Epidermal melanocyte (primary cell): ENCODE data around the gene GABPB1.
A peak's percentile ranks its signal among the peaks of the same experiment; 100 is the strongest.

ENCODE experiments used
- DNase-seq: peaks from one replicate; pipeline ENCODE4 v3.0.0; 2011; ENCODE audit warnings: low spot score; ENCODE audit not compliant: insufficient read length

Gene GABPB1

DNA sequence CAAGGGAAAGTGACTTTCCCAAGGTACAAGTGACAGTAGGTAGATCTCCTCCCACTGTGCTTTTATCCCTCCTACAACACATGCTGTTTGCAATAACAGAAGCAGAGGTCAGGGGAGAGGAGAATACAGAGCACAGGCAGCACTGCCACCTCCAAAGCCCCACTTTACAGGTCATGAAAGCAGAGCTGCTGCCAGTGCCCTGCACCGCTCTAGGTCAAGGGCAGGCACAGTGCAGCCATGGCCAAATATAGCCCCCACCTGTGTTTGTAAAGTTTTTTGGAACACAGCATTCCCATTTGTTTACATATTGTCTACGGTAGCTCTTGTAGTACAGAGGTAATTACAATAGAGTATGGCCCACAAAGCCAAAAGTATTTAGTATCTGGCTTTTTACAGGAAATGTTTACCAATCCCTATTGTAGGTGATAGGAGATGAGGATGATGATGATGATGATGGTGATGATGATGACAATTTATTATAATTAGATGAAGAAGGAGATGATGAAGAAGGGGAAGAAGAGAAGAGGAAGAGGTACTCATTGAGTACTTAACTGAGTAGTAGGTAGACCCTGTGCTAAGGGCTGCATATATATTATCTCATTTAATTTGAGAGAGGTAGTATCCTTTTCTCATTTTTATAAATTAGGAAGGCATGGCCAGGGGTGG is 109.9 kb downstream of the GABPB1 start:
- DNase-seq = no peak

DNA sequence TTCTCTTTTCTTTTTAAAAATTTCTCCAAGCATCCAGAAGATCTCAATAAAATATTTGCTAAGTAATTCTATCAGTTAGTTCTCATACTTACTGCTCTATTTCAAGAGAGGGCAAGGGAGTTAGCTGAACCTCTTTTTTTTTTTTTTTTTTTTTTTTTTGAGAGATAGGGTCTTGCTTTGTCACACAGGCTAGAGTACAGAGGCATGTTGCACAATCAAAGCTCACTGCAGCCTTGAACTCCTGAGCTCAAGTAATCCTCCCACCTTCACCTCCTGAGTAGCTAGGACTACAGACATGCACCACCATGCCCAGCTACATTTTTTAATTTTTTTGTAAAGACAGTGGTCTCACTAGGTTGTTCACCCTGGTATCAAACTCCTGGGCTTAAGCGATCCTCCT is 110.8 kb downstream of the GABPB1 start:
- DNase-seq = no peak

DNA sequence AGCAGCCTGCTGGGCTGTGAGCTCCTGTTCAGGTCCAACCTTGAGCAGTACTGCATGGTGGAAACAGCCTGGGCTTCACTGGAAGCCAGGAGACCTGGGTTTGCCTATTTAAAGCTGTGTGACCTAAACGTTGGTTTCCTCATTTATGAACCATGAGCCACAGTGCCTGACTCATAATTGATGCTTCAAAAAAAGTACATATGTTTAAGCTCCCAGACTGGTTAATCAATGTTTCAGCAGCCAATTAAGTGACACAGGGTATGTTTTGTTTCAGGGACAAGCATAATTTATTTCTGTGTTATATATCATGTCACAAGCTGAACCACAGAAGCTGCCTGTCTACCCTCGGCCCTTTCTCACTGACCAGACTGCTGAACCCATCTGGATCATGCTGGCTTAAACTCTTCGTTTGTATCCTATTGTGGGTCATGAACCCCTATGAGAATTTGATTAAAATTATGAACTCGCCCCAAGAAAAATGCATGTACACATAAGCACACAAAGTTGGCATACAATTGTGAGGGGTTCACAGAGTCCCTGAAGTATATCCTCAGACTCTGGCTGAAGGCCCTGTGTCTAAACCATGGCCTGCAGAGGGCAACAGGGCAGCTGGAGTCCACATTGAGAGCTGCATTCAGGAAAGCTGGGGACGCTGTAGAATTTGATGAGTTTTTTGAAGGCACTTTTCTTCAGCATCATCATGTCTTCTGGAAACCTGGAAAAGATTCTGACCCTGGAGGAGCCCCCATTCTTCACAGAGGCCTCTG is 113.1 kb downstream of the GABPB1 start:
- DNase-seq = no peak

DNA sequence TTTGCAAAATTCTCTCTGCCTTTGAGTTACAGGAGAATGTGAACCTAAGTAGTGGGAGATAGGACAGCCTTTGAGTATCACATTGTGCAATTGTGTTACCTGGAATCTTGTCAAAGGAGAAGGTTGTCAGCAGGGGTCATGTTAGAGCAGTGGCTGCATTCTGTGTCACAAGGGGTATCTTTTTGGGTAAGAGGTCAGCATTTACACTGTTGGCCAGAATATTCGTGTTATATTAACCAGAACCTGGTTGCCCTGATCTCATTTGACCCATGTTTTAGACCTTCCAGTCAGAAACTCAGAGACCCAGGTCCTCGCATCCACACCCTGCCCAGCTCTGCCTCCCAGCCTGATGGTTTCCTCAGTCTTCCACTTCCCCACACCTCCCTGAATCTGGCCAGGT is 116.7 kb downstream of the GABPB1 start:
- no peak for DNase-seq

DNA sequence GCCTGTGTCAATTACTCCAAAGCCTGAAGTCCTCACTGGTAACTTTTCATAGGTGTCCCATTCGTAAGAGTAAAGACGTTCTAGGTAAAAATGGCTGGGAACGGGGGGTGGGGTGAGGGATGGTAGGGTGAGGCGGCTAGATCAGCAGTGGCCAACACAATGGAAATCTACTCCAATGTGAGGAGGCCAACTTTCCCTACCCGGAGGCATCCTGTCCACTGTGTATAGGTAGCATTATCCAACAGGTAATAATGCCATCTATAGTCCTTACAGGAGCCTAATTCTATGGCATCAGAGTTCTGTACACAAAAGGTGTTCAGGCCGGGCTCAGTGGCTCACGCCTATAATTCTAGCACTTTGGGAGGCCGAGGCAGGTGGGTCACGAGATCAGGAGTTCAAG is 118.6 kb downstream of the GABPB1 start:
- no peak for DNase-seq

DNA sequence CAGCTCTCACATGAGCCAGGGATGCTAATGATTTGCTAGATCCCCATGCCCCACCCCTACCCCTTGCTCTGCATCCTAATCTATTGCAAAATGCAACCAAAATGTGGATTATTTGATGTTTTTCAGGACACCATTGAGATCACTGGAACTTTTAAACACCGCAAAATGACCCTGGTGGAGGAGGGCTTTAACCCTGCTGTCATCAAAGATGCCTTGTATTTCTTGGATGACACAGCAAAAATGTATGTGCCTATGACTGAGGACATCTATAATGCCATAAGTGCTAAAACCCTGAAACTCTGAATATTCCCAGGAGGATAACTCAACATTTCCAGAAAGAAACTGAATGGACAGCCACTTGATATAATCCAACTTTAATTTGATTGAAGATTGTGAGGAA is 119.2 kb downstream of the GABPB1 start:
- DNase-seq = no peak

DNA sequence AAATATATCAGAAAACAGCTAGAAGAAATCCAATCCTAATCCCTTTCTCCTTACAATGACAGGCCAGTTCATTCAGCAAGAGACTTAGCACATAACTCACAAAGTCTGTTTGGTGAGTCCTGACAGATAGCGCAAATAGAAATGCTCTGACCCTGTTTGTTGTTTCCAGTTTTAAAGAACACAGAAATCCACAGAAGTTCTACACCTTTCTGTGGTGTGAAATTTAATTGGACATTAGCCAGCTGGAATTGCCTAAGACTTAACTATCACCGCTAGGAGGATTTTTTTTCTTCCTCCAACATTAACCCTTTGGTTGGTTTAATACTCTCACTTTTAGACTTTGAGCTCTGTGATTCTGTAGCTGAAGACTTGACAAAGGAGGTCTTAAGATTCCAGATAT is 120.2 kb downstream of the GABPB1 start:
- no peak for DNase-seq

DNA sequence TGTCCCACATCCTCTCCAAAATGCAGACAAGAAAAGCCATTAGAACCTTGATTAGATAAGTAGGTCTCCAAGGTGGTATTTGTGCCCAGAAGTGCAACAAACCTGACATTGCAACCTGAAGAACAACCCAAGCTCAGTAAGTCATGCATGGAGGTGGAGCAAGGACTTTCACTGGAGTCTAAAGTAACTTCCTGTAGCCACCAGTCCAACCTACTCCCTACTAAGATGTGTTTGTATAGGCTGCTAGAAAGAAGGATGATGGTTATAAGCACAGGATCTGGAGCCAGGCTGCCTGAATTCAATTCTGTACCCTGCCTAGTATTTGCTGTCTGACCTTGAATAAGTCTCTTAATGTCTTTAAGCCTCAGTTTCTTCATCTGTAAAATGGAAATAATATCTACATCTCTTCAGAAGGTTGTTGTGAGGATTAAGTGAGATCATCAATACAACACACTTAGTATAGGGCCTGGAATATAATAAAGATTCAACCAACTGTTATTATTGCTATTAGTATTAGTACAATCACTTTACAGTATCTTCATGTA is 121.7 kb downstream of the GABPB1 start:
- no peak for DNase-seq

DNA sequence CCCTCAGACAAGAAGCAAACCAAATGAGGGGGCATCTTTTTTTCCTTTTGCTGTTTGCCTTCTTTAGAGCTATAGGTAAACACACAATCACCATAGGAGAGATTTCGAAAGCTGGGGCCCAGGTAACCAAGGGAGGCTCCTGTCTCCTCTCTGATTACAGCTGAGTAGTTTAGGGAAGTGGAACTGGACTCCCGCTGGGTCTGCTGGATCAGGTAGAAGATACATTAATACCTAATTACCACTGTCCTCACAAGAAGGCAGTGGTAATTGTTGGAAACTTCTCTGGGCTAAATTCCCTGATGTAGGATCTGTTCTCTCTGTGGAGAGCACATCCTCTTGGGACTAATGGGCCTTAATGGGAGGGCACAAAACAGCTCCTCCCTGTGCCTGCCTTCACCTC is 122.2 kb downstream of the GABPB1 start:
- DNase-seq = no peak

DNA sequence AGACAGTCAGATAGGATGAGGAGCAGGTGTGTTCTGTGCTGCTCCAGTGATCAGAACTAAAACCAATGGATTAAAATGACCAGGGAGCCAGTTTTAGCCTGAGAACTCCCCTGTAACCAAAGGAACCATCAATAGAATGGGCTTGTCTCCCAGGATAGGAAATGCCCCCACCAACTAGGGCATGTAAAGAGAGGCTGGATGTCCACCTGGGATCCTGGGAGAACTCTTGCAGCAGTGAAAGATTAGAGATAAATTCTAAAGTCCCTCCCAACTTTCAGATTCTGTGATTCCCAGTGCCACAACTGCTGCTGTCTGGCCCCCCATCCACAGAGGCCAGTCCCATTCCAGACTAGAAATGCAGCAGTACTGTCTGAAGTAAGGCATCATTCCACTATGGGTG is 123.2 kb downstream of the GABPB1 start:
- no peak for DNase-seq

DNA sequence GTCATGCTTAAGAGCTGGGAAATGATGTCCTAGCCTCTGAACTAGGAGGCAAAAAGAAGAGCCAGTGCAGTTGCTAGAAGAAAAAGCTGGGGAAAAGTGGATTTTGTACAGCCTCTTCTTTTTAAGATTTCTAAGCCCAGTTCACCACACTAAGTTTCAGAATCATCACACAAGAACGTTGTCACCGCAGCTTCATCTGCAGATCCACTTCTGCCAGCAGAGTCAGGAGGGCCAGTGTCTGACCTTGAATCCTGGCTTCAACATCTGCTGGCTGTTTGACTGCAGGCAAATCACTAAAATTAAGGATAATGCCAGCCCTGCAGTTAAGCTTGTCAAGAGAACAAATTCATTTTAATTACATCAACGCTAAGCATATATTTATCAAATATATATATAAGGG is 125.7 kb downstream of the GABPB1 start:
- no peak for DNase-seq

DNA sequence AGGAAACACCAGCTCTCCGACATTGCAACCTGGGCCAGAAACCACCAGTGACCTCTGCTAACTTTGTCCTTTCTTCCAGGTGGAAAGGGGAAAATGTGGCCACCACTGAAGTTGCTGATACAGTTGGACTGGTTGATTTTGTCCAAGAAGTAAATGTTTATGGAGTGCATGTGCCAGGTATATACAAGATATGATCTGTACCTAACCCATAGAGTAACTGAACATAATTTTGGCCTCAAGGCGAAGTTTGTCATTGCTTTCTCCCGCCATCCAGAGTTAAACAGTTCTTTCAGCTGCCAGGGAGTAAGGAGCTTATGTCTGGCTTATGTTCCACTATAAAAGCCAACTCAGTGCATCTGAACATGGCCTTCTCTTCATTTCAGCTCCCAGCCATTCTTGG is 126.1 kb downstream of the GABPB1 start:
- no peak for DNase-seq

DNA sequence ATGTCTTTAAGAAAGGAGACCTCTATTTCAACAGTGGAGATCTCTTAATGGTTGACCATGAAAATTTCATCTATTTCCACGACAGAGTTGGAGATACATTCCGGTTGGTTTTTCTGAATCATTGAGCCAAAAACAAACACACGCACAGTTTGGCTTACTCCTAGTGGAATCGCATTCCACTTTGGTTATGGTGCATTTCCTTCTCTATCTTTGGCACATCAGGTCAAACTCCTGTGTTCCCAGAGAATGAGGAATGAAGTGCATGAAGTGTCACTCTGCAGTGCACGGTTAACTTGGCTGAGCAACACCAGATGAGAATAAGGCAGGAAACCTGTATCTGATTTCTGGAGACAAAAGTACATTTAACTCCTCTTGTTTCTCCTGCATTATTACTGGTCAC is 127.9 kb downstream of the GABPB1 start:
- peak; percentile 29 for DNase-seq

DNA sequence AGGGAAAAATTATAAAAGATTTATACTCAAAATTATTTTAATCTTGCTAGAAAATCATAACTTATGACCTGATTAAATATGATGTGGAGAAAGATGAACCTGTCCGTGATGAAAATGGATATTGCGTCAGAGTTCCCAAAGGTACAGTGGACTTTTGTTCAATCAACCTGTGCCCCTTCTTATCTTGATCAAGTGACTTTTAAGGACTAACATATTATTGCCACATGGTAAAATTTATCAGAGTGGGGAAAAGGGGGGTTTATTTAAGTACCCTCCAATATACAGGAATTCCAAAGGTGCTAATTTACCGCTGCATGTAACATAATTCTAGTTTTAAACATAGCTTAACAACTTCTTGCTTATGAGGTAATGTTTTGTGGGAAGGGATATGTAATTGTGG is 129.1 kb downstream of the GABPB1 start:
- DNase-seq = no peak
